GM19023 (cell line): ENCODE data around the gene ODAD2.

ENCODE experiments used
- ATAC-seq: cut with Tn5 transposase; IDR thresholded peaks from one replicate; pipeline ENCODE4 v1.9.1; 2021; ENCODE audit warnings: mild to moderate bottlenecking, moderate library complexity; ENCODE audit not compliant: unreplicated experiment

The ODAD2 gene

GRCh38 chr10:27779462-27780015 lies 219.3 kb downstream of the ODAD2 start:
- ATAC-seq: no peak

- no peak for ATAC-seq
Observed at GRCh38 chr10:27774831-27775230, 224.0 kb downstream of the ODAD2 start.

GRCh38 chr10:27771231-27771630 lies 227.6 kb downstream of the ODAD2 start:
- ATAC-seq: no peak

GRCh38 chr10:27770181-27770580 lies 228.7 kb downstream of the ODAD2 start:
- no peak for ATAC-seq
